ENCODE data around the gene NIPBL.

DNA sequence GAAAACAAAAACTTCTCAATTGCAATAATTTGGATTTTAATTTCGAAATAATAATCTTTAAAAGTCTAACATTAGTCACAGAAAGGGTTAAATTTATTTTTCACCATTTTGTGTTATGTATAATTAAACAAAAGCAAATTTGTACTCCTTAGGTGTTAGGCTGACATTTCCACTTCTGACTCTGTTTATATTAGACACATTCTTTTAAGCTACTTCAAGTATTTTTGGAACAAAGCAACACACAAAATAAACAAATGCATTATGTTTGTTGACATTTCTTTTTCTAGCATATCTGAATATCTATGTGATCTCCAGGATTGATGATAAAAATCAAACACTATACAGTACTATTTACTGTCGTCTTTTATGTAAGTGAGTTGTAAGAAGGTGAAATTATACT is 44.3 kb upstream of the NIPBL start:
- no peak for TF ChIP-seq BHLHE40 (IDR thresholded peaks at IDR 0.05; ENCODE audit: borderline replicate concordance)
- TF ChIP-seq FOXM1 (IDR thresholded peaks at IDR 0.05; ENCODE audit: borderline replicate concordance): no peak

All from HEK293T (cell line).